ENCODE data around the gene PTEN.
"Not testable (repeated sequence)": the region's sequence is repeated elsewhere in the genome, so short reads cannot be mapped to it uniquely, and the experiment has no call there.

Gene PTEN

DNA sequence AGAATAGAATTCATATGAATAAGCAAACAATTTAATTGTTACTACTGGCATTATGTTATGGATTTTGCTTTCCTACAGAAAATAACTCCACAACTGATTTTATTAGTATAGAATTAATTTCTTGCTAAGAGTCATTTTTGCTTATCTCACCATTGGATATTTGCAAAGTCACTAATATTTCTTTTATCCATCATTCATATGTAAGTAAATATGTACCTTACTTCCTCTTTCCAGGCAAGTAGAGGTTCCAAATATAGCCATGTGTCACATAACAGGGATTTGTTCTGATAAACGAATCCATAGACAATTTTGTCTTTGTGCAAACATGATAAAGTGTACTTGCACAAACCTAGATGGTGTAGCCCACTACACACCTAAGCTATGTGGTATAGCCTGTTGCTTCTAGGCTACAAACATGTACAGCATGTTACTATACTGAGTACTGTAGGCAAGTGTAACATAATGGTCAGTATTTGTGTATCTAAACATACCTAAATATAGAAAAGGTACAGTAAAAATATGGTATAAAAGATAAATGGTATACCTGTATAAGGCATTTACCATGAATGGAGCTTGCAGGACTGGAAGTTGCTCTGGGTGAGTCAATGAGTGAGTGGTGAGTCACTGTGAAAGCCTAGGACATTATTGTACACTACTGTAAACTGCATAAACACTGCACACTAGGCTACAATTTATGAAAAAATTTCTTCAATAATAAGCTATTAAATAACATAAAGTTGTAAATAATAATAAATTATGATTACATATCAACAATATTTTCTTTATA, 18.4 kb upstream of the PTEN start:
- DNase-seq (ENCODE audit: low read depth, low spot score) = no peak
- H3K27ac ChIP-seq = peak overlapping the region; percentile 88

DNA sequence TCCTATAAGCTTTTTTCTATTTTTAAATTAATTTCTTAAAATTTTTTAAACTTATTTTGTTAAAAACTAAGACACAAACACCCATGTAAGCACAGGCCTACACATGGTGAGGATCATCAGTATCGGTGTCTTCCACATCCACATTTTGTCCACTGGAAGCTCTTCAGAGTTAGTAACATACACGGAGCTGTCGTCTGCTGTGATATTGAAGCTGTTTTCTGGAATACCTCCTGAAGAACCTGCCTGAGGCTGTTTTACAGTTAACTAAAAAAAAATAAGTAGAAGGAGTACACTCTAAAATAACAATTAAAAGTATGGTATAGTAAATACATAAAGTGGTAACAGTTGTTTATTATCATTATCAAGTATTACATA, 17.8 kb upstream of the PTEN start:
- no peak for DNase-seq (ENCODE audit: low read depth, low spot score)
- H3K27ac ChIP-seq = peak overlapping the region; percentile 88

DNA sequence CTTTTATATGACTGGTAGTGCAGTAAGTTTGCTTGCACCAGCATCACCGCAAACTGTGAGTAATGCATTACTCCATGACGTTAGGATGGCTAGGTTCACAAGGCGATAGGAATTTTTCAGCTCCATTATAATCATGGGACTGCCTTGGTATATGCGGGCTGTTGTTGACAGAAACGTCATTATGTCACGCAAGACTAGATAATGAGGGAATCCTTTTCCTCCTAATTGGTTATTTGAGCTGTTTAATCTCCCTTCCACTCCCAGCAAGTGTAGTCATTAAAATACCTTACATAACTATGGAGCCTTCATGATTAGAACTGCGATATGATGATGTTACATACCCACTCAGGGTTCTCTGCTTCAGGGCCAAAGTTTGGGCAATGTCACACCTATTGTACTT, 17.4 kb upstream of the PTEN start:
- peak; percentile 74 for DNase-seq (ENCODE audit: low read depth, low spot score)
- peak overlapping the region; percentile 88 for H3K27ac ChIP-seq

DNA sequence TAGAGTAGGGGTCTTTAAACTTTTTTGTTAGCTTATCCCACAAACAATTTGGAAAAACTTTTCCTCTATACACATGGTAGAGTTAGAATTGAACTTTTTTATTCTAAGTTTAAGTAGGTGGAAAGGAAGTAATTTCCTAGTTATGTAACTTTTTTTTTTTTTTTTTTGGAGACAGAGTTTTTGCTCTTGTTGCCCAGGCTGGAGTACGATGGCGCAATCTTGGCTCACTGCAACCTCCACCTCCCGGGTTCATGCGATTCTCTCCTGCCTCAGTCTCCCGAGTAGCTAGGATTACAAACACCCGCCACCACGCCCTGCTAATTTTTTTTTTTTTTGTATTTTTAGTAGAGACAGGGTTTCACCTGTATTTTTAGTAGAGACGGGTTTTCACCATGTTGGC, 16.7 kb upstream of the PTEN start:
- not testable (repeated sequence) for DNase-seq (ENCODE audit: low read depth, low spot score)
- H3K27ac ChIP-seq = peak overlapping the region; percentile 88

DNA sequence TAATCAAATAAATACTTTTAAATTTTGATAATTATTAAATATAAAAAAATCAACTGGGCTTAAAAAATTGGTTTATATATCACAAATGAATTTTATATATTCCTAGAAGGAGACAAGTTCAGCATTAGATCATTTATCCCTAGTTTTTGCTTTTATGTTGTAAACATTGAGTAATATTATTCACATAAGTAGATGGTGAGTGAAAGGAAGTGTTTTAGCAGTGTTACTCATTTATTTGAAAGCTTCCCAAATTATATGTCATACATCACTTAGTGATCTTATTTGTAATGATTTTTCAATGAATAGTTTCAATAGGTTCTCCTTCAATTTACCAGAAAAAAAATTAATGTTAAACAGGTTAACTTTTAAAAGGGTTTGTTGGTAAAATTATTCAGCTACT, 15.9 kb upstream of the PTEN start:
- H3K27ac ChIP-seq = no peak overlapping the region
- no peak for DNase-seq (ENCODE audit: low read depth, low spot score)

DNA sequence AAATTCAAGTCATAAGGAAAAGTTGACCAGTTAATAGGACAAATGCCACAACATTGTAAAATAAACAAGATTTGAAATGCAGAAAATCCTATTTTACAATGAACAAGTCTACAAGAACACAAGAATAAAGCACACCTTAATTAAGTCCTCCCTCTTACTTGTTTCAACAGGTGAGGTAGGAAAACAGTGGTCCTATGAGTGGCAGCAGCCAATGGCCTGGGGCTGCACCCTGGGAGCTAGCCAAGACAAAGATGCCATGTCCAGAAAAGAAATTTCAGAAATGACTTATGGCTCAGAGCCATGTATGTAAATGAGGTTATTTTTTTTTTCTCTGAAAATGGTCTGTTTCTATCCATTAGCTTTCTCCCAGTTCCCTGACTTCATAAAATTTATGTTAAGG, 14.4 kb upstream of the PTEN start:
- H3K27ac ChIP-seq = no peak overlapping the region
- DNase-seq (ENCODE audit: low read depth, low spot score) = no peak

DNA sequence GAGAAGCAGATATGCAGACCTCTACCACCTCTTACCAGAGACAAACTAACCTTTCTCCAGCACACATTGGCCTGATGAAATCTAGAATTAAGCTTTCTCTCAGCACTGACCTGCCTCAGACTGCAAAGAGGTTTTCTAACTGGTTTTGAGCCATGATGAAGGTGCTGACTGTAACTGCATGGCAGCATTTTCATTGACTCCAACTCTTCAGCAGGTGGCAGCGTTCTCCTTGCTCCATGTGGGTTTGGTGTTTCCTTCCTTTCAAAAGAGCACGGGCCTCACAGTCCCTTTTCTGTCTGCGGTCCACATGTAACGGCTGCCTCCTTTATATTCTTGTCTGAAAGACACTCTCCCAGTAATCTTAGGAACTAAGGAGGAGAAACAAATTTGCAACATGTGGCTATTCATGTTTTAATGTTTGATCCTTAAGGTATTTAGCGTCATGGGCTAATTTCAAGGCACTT, 12.7 kb upstream of the PTEN start:
- DNase-seq (ENCODE audit: low read depth, low spot score) = no peak
- H3K27ac ChIP-seq = no peak overlapping the region

DNA sequence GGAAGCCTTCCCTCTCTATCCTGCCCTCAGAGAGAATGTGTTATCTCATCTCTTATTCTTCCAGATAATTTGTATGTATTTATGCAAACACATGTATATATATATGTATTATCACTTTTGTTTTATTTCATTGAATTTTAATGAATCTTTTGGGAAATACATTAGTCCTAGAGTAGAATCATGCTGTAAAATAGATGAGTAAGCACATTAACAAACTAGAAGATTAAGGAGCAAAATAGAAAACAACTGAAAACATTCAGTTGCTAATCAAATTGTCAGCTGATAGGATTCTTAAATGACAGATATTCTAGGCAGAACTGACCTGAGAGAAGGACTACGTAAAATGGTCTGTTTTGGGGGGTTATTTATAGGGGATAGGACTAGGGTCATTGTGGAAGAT, 11.3 kb upstream of the PTEN start:
- no peak for DNase-seq (ENCODE audit: low read depth, low spot score)
- no peak overlapping the region for H3K27ac ChIP-seq

DNA sequence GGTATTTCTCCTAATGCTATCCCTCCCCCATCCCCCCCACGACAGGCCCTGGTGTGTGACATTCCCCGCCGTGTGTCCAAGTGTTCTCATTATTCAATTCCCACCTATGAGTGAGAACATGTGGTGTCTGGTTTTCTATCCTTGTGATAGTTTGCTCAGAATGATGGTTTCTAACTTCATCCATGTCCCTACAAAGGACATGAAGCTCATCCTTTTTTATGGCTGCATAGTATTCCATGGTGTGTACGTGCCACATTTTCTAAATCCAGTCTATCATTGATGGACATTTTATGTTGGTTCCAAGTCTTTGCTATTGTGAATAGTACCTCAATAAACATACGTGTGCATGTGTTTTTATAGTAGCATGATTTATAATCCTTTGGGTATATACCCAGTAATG, 8.2 kb upstream of the PTEN start:
- DNase-seq (ENCODE audit: low read depth, low spot score); H3K27ac ChIP-seq: not testable (repeated sequence)

DNA sequence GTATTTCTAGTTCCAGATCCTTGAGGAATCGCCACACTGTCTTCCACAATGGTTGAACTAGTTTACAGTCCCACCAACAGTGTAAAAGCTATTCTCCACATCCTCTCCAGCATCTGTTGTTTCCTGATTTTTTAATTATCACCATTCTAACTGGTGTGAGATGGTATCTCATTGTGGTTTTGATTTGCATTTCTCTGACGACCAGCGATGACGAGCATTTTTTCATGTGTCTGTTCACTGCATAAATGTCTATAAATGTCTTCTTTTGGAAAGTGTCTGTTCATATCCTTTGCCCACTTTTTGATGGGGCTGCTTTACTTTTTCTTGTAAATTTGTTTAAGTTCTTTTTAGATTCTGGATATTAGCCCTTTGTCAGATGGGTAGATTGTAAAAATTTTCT, 7.8 kb upstream of the PTEN start:
- not testable (repeated sequence) for DNase-seq (ENCODE audit: low read depth, low spot score); H3K27ac ChIP-seq

DNA sequence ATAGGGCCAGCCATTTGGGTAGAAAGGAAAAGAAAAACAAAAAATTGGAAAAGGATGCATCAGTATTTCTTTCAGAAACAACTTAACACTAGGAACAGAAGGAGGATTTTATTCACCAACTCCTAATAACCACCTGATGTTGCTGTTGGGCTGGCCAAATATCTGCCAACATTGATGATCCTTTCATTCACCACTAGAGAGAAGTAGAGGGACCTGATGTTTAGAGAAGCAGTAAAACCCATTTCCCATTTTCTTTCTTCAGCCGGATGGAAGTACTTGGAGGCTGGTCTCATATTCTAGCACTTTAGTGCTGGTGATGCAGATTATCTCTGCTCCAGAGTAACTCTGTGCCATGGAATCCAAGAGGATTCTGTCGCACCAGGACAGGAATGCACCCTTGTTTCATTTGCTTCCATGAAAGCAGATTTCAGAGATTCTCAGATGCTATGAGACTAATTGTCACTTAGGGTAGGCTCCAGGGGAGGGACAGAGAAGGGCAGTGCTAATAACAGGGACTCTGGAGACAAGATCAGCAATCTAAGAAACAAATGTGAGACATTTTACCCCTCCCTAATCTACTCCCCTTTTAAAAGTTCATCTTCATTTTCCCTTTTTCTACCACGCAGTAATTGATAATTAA, 3.1 kb upstream of the PTEN start:
- no peak for DNase-seq (ENCODE audit: low read depth, low spot score)
- no peak overlapping the region for H3K27ac ChIP-seq

DNA sequence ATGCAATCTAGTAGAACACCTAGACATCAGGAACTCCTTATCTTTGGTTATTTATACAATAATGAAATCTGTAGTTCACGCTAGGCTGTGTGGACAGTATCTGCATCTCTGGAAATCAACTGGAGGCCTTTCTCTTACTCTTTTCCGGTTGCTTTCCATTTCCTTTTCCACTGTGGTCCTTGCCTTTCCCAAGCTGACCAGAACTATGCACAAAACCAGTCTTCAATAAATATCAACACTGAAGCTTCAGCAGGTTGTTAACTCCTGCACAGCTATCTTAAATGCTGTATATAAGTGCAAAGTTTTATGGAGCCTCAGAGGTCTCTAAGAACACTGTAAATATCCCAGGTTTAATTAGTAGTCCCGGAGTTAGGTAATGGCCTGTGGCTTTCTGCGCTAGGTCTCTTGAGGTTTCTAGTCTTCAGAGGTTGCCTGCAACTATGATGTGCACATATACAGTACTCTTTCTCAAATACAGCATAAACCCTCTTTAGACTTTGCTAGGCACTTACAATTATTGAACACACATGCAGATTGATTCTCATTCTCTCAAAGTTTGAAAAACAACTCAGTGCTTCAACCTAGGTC, 2.5 kb upstream of the PTEN start:
- DNase-seq (ENCODE audit: low read depth, low spot score) = no peak
- H3K27ac ChIP-seq = peak overlapping the region; percentile 96

DNA sequence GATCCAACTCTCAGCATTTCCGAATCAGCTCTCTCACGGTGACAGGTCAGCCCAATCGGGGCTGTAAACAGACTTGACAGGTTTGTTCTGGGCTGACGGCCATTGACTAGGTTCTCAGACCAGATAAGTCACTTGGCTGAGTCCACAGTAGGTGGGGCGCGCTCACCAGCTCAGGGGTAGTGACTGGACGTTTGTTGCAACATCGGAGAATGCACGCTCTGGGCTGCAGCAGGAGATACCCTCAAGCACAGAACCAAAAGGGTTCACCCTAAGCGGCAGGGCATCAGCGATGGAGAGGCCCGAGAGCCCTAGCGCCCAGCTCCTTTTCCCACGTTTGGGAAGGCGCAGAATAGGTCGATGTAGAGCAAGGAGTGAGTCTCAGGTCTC, 1.9 kb upstream of the PTEN start:
- H3K27ac ChIP-seq = peak overlapping the region; percentile 96
- peak; percentile 76 for DNase-seq (ENCODE audit: low read depth, low spot score)

DNA sequence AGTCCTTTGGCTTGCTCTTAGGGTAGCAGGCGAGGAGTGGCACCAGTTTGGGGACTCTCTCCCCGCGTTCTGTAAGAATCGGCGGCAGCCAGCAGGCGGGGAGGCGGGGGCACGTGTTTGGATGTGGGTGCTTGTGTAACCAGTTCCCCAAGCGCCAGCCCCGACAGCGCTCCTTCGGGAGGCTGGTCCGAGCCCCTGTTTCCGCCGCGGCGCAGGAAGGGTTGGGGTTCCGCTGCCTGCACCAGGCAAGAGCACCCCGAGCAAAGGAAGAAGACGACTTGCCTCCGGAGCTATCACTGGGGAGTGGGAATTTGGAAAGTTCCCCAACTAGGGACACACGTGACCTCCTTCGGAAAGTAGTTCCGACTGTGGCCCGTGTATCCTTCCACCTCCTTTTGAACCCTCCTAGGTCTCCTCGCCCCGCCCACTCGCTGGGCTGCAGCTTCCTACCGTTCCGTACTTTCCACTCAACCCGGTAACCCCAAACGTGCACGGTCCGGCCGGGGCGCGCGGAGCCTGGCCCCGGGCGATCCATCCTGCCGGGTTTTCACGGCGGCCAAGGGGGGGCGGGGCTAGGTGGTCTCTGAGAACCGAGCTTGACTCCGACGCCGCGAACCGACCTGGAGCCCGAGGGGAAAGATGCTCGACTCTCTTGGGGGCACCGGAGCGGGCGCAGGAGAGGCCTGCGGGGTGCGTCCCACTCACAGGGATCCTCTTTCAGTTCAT, 1.3 kb upstream of the PTEN start:
- peak overlapping the region; percentile 96 for H3K27ac ChIP-seq
- DNase-seq (ENCODE audit: low read depth, low spot score) = peak; percentile 84

DNA sequence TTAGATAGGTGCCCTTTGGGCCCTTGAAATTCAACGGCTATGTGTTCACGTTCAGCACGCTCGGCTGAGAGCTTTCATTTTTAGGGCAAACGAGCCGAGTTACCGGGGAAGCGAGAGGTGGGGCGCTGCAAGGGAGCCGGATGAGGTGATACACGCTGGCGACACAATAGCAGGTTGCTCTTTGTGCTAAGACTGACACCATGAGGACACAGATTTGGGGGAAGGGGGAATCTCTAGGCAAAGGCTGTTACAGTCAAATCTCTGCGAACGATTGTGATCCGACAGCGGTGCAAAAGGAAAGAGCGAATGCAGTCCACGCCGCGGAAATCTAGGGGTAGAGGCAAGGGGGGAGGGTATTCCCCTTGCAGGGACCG, 759 bp upstream of the PTEN start:
- peak overlapping the region; percentile 96 for H3K27ac ChIP-seq
- no peak for DNase-seq (ENCODE audit: low read depth, low spot score)

DNA sequence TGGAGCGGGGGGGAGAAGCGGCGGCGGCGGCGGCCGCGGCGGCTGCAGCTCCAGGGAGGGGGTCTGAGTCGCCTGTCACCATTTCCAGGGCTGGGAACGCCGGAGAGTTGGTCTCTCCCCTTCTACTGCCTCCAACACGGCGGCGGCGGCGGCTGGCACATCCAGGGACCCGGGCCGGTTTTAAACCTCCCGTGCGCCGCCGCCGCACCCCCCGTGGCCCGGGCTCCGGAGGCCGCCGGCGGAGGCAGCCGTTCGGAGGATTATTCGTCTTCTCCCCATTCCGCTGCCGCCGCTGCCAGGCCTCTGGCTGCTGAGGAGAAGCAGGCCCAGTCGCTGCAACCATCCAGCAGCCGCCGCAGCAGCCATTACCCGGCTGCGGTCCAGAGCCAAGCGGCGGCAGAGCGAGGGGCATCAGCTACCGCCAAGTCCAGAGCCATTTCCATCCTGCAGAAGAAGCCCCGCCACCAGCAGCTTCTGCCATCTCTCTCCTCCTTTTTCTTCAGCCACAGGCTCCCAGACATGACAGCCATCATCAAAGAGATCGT, 598 bp downstream of the PTEN start:
- H3K27ac ChIP-seq = peak overlapping the region; percentile 96
- not testable (repeated sequence) for DNase-seq (ENCODE audit: low read depth, low spot score)

DNA sequence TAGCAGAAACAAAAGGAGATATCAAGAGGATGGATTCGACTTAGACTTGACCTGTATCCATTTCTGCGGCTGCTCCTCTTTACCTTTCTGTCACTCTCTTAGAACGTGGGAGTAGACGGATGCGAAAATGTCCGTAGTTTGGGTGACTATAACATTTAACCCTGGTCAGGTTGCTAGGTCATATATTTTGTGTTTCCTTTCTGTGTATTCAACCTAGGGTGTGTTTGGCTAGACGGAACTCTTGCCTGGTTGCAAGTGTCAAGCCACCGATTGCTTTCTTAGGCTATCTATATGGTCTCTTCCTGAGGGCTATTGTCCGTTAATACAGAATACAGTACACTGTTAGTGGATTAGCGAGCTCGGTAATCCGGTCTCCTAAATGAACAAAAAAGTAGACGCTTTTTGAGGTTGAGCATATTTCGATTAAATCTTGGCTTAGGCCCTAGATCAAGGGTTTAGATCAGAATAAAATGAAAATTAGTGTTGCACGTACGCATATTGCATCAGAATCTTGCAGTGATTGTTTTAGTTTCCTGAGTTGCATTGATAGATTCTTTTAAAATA, 1.2 kb downstream of the PTEN start:
- peak overlapping the region; percentile 96 for H3K27ac ChIP-seq
- DNase-seq (ENCODE audit: low read depth, low spot score) = no peak

DNA sequence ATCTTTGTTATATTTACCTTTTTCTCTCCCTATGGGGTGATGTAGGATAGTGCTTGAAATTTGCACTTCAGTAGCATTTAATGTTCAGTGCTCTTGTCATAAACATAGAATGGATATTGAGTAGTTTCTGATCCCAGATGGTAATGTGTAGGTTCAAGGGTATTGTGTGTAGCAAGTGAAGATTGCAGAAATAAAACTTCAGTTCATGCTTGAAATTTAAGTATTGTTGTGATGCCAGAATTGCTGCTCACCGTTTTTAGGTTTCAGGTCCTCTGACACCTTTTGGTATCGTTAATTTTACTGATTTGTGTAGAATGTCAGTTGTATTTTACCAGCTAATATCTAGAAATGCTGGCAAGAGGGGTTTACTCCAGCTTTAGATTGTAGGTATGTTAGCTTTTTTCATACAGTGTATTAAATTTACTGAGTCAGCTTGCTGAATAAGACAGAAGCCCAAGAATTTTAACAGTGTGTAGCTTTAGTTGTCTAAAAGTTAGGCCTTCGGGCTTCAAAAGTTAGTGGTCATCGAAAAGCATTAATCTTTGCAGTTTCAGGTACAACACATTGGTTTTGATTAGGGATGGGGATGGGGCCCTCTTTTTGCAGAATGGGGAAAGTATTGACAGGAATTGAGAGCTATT, 1.9 kb downstream of the PTEN start:
- H3K27ac ChIP-seq = peak overlapping the region; percentile 96

DNA sequence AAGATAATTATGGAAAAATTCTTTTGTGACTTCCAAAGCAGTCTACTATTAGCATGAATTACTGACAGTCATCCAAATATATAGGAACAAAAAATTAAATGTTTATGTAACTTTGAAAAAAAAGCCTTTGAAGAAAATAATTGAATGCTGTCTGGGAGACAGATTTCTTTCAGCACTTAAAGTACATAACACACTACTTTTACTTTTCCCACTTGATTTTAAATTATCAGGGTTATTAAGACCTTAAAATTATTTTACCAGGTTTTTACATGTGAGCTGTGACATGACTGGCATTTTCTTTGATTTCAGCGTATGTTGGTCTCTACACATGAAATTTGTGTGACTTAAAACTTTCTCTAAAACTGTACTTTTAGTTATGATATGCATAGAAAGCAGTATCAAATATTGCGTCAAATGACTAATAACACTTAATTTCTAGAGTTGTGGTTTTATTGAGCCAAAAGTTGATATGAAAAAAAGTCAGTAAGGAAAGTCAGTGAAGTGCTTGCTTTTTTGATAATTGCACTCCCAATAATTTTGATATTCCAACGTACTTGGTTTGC, 3.1 kb downstream of the PTEN start:
- no peak overlapping the region for H3K27ac ChIP-seq
- DNase-seq (ENCODE audit: low read depth, low spot score) = no peak

More for the DNA sequence above, 1.9 kb downstream of the PTEN start:
- DNase-seq (ENCODE audit: low read depth, low spot score) = no peak

DNA sequence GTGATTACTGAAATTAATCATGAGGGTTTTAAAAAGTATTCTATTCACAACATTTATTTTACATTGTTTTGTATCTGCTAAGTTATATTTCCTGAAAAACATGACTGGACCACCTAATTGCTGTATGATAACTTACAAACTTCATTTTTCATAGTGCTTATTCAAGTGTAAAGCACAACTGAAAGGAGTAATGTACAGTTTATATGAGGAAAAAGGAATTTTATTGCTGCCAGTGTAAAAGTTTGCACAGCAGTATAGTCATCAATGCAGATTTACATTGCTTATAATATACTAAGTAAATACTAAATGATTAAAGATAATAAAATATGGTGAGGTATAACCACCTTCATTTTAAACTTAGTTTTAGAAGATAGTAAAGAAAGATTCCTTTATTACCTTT, 4.0 kb downstream of the PTEN start:
- H3K27ac ChIP-seq = no peak overlapping the region
- DNase-seq (ENCODE audit: low read depth, low spot score) = no peak

Data from epithelial cell of prostate (primary cell).